Islet of Langerhans (tissue), 1 donor: ENCODE data around the gene PLD1.

Source experiments
- FAIRE-seq: peaks from one replicate; lab custom pipeline; 2011; peaks lifted over from hg19 to GRCh38; lab: Jason Lieb, UNC

Gene PLD1

GRCh38 chr3:171813897-171814460 lies 3.7 kb upstream of the PLD1 start:
- FAIRE-seq: no peak

GRCh38 chr3:171813278-171813896 lies 3.1 kb upstream of the PLD1 start:
- FAIRE-seq: no peak

GRCh38 chr3:171812811-171813210 lies 2.5 kb upstream of the PLD1 start:
- no peak for FAIRE-seq

- FAIRE-seq: no peak
Observed at GRCh38 chr3:171811913-171812335, 1.6 kb upstream of the PLD1 start.

GRCh38 chr3:171811295-171811912 lies 1.1 kb upstream of the PLD1 start:
- no peak for FAIRE-seq

- no peak for FAIRE-seq
Observed at GRCh38 chr3:171810629-171811294, 479 bp upstream of the PLD1 start.

GRCh38 chr3:171809611-171809860 lies 747 bp downstream of the PLD1 start:
- FAIRE-seq: no peak

GRCh38 chr3:171807806-171808205 lies 2.5 kb downstream of the PLD1 start:
- no peak for FAIRE-seq

GRCh38 chr3:171807129-171807675 lies 3.1 kb downstream of the PLD1 start:
- FAIRE-seq: no peak

- no peak for FAIRE-seq
Observed at GRCh38 chr3:171806200-171807128, 3.8 kb downstream of the PLD1 start.

GRCh38 chr3:171805687-171806086 lies 4.6 kb downstream of the PLD1 start:
- no peak for FAIRE-seq

- FAIRE-seq: no peak
Observed at GRCh38 chr3:171804618-171805389, 5.5 kb downstream of the PLD1 start.

GRCh38 chr3:171803044-171803443 lies 7.2 kb downstream of the PLD1 start:
- no peak for FAIRE-seq

GRCh38 chr3:171802590-171802956 lies 7.7 kb downstream of the PLD1 start:
- no peak for FAIRE-seq

- no peak for FAIRE-seq
Observed at GRCh38 chr3:171801738-171802589, 8.3 kb downstream of the PLD1 start.

- no peak for FAIRE-seq
Observed at GRCh38 chr3:171799501-171799900, 10.8 kb downstream of the PLD1 start.

- no peak for FAIRE-seq
Observed at GRCh38 chr3:171797873-171798272, 12.4 kb downstream of the PLD1 start.

GRCh38 chr3:171797265-171797679 lies 13.0 kb downstream of the PLD1 start:
- peak; percentile 33 for FAIRE-seq

- FAIRE-seq: no peak
Observed at GRCh38 chr3:171796625-171797264, 13.5 kb downstream of the PLD1 start.

- FAIRE-seq: no peak
Observed at GRCh38 chr3:171792531-171792930, 17.8 kb downstream of the PLD1 start.
